ELF-1 (cell line): ENCODE measurements around the gene FRG2C.
A peak's percentile ranks its signal among the peaks of the same experiment; 100 is the strongest.
"Not testable (repeated sequence)": the region's sequence is repeated elsewhere in the genome, so short reads cannot be mapped to it uniquely, and the experiment has no call there.

ENCODE experiments used
- DNase-seq: peaks from one replicate; pipeline ENCODE4 v3.0.0-alpha.2; 2016; ENCODE audit warnings: low read depth, low spot score

The FRG2C gene

GRCh38 chr3:75664028-75664427, at the start of gene FRG2C:
TSS of gene FRG2C (plus strand) at chr3:75664328. CDS start at chr3:75664380, 52 bp downstream.
- DNase-seq, result not testable (repeated sequence)

DNA sequence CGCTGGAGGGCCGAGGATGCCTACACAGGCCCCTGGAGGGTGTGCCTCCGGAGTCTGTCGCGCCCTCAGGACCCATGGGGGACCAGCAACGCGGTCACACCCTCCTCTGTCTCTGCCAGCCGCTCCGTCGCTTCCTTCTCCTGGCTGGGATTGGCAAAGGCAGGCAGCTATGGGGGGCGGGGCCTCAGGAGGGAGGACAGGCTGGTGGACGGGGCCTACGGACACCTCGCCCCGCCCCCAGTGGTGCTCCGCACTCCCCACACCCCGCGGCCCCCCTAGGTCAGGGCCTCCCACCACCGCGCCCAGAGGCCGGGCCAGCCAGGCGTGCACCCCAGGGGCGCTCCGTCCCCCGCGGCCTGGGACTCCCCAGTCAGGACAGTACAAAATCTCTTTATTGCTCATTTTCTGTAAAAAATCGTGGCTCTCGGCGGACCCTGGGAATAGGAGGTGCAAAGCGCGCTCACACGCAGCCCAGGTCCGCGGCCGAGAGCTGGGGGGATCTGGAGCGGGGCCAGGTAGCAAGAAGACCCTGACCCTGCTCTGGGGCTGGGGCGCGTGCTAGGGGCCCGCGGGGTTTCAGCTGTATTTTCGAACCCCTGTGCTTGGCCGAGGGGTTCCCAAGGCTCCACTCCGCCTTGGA, 45.3 kb upstream of the FRG2C start:
- not testable (repeated sequence) for DNase-seq

- not testable (repeated sequence) for DNase-seq
Measured at GRCh38 chr3:75619481-75620031, 44.6 kb upstream of the FRG2C start.

DNA sequence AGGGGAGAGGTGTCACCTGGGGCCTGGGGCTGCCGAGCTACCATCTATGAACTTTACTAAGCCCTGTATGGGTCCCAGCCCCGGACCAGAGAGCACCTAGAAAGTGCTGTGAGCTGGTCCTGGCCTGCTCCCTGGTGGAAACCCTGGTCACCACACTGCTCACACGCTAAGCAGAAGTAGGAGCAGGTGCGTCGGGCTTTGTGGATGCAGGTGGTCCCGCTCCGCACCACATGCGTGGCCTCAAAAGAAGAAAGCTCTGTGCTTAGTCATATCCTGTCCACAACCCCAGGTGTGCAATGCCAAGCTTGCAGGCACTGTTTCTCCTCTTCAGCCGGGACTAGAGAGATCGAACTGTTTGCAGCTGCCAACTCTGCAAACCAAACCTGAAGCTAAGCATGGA, 42.4 kb upstream of the FRG2C start:
- not testable (repeated sequence) for DNase-seq

DNA sequence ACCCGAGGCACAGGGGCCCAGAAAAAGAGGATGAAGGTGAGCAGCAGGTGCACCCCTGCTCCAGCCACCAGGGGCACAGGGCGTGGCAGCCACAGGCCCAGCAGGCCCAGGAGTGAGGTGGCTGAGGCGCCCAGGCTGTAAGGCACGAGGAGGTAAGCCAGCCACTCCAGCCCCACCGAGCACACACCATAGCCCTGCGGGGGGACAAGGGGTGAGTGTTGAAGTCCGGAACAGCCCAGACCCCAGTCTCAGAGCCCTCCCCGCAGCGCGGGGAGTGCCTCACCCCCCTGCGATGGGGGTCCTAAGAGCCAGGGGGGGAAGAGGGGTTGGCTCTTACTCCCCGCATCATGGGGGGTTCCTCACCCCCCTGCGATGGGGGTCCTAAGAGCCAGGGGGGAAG, 40.5 kb upstream of the FRG2C start:
- not testable (repeated sequence) for DNase-seq

- not testable (repeated sequence) for DNase-seq
Measured at GRCh38 chr3:75630887-75631535, 33.1 kb upstream of the FRG2C start.

DNA sequence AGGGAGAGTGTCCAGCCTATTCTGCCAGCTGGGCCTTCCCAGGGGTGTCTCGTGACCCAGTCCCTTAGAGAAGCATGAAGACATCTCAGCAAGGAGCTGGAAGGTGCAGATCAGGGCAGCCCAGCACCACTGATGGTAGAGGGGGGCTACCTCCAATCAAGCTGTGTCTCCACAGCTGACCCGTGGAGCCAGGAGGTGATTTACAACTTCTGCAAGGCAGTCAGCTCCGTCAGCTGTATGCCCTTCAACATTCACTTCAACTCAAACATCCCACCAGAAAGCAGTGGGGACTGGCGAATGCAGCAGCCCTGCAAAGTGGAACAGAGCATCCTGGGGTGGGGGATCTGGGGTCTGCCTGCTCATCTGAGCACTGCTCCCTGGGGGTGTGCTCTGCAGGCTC, 32.6 kb upstream of the FRG2C start:
- no peak for DNase-seq

GRCh38 chr3:75638947-75639346, 25.2 kb upstream of the FRG2C start:
- DNase-seq, result not testable (repeated sequence)

DNA sequence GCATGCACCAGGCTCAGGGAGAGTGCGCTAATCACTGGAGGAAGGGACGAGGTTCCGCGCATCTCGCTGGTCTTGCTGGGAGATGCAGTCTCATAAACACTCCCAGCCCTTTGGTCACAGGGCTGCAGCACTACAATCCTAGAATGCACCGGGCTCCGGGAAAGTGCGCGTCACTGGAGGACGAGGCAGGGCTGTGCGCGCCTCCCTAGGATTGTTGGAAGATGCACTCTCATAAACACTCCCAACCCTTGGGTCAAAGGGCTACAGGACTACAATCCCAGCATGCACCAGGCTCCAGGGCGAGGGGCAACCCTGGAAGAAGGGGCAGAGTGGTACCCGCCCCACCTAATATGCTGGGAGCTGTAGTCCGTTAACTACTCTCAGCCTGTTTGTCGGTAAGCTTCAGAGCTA, 23.0 kb upstream of the FRG2C start:
- DNase-seq, result peak; percentile 91

GRCh38 chr3:75643031-75643800, 20.9 kb upstream of the FRG2C start:
- DNase-seq, result peak; percentile 41

DNA sequence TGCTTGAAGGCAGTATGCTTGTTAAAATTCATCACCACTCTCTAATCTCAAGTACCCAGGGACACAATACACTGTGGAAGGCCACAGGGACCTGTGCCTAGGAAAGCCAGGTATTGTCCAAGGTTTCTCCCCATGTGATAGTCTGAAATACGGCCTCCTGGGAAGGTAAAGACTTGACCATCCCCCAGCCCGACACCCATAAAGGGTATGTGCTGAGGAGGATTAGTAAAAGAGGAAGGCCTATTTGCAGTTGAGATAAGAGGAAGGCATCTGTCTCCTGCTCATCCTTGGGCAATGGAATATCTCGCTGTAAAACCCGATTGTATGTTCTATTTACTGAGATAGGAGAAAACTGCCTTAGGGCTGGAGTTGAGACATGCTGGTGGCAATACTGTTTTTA, 18.6 kb upstream of the FRG2C start:
- DNase-seq, result not testable (repeated sequence)

DNA sequence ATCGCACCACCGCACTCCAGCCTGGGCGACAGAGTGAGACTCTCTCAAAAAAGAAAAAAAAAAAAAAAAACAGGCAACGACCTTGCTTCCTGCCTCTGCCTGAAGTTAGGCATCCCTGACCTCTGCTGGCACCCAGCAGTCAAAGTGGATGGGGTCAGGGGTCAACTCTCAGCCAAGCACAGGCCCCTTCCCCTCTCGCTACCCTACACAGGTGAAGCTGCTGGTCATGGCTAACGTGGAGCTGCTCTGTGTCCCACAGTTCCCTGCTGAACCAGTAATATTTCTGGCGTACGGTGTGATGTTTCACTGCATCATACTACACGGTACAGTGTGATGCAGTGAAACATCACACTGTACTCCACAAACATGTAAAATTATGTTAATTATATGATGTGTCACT, 13.9 kb upstream of the FRG2C start:
- no peak for DNase-seq

- peak; percentile 25 for DNase-seq
Measured at GRCh38 chr3:75655101-75655904, 8.8 kb upstream of the FRG2C start.

DNA sequence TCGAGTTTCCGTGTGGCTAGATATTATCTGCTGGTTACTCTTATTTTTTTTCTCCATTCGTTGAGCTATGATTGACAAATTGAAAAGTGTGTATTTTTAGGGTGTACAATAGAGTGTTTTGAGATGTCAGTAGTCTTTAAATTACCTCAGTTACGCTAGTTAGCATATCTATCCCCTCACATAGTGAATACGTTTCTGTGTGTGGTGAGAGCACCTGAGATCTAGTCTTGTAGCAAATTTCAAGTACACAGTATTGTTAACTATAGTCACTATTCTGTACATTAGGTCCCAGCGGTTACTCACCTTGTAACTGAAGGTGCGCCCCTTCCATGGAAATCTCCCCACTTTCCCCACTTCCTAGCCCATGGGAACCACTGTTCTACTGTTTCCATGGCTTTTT, 8.2 kb upstream of the FRG2C start:
- DNase-seq, result not testable (repeated sequence)

GRCh38 chr3:75658411-75659107, 5.6 kb upstream of the FRG2C start:
- peak; percentile 64 for DNase-seq

GRCh38 chr3:75659108-75659433, 5.1 kb upstream of the FRG2C start:
- DNase-seq, result not testable (repeated sequence)

GRCh38 chr3:75665626-75666025, 1.5 kb downstream of the FRG2C start:
- not testable (repeated sequence) for DNase-seq

DNA sequence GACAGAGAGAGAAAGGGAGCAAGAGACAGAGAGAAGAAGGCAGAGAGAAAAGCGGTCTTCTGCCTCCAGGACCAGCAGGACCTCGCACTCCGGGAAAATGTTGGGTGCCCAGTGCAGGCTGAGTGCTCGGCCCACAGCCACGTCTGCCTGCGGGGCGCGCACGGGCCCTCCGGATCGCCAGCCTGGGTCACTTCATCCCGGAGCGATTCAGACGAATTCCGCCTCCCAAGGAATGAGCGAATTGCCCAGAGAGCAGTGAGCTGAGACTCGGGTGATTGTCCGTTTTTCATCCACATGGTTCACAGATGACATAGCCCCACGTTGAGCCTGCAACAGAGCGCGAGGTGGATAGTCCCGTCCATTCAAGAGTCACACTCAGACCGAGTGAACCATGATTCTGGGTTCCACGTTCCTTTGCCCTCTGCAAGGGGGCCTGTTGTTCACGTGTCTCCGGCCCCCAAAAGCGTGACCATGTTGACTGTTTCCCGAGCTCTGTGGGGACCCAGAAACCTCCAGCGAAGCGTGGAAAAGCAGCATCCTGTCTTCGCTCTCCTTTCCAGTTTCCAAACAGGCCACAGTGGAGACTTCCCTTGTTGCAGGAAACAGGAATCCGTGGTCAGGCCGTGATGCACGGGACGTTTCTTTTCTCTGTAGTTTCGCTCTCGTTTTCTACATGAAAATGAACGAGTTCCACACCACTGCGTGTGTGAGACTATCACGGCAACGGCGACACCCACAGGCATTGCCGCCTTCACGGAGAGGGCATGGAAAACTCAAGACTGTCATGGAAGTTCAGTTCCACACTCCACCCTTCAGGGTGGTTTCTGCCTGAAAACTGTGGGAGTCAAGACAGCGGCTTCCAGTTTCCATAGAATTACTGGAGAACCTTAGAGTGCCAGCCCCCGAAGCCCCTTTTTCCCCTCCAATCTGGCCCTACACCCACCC, 3.9 kb downstream of the FRG2C start:
- DNase-seq, result not testable (repeated sequence)

DNA sequence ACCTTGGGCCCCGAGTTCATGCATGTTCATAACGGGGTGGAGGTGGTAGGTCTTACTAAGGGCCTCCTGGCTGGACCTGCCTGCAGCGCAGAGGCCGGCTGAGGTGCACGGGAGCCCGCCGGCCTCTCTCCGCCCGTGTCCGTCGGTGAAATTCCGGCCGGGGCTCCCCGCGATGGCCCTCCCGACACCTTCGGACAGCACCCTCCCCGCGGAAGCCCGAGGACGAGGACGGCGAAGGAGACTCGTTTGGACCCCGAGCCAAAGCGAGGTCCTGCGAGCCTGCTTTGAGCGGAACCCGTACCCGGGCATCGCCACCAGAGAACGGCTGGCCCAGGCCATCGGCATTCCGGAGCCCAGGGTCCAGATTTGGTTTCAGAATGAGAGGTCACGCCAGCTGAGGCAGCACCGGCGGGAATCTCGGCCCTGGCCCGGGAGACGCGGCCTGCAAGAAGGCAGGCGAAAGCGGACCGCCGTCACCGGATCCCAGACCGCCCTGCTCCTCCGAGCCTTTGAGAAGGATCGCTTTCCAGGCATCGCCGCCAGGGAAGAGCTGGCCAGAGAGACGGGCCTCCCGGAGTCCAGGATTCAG, 4.7 kb downstream of the FRG2C start:
- not testable (repeated sequence) for DNase-seq
